HepG2 (cell line): ENCODE measurements around the gene ASTE1. TPM values are rescaled to one million over a fixed set of nuclear protein-coding genes. Genes with fewer than 3 reads are reported as not detected.

Experiments
- ATF1 ChIP-seq: IDR thresholded peaks from 2 replicates; pipeline ENCODE4 v1.6.1; 2016; ENCODE audit warnings: mild to moderate bottlenecking, control low read depth
- CHCHD3 ChIP-seq: sonication (generic); formaldehyde crosslinking; IDR thresholded peaks from 2 replicates; pipeline ENCODE4 v1.8.0; 2022; ENCODE audit warnings: mild to moderate bottlenecking, missing genetic modification reagents, moderate library complexity
- FOXA3 ChIP-seq: IDR thresholded peaks from 2 replicates; pipeline ENCODE4 v1.6.1; 2016; ENCODE audit warnings: missing genetic modification reagents, missing compliant biosample characterization
- HNF4G ChIP-seq, 2 experiments: sonication (generic) in 1 of 2; formaldehyde crosslinking in 1 of 2; IDR thresholded peaks; 2 replicates each; pipeline versions ENCODE4 v1.4.0 to v1.6.1; 2011 to 2020; ENCODE audit warnings: borderline replicate concordance in 2 of 2, low read depth in 2 of 2, mild to moderate bottlenecking in 2 of 2, low read length in 1 of 2, missing genetic modification reagents in 1 of 2, moderate library complexity in 1 of 2
- HOXA5 ChIP-seq: sonication (generic); formaldehyde crosslinking; IDR thresholded peaks from 2 replicates; pipeline ENCODE4 v1.4.0; 2020; ENCODE audit warnings: missing genetic modification reagents
- IRF2 ChIP-seq: IDR thresholded peaks from 2 replicates; pipeline ENCODE4 v1.6.1; 2018; ENCODE audit warnings: missing genetic modification reagents, missing compliant biosample characterization
- KLF6 ChIP-seq: IDR thresholded peaks from 2 replicates; pipeline ENCODE4 v1.8.0; 2016; ENCODE audit warnings: missing biosample characterization, missing genetic modification reagents
- LCORL ChIP-seq, 2 experiments: fragments of 450-650 bp in 1 of 2; sonication (generic) in 1 of 2; formaldehyde crosslinking in 1 of 2; IDR thresholded peaks; 2 replicates each; pipeline versions ENCODE4 v1.5.0 to v1.6.1; 2017 to 2020; ENCODE audit warnings: antibody characterized with exemption in 1 of 2, missing genetic modification reagents in 1 of 2
- NCOR1 ChIP-seq: fragments of 200-600 bp; sonication (generic); IDR thresholded peaks from 2 replicates; pipeline ENCODE4 v1.7.0; 2017; ENCODE audit warnings: antibody characterized with exemption, low read length, borderline replicate concordance
- U2AF2 ChIP-seq: fragments of 200-400 bp; formaldehyde crosslinking; IDR thresholded peaks from 2 replicates; pipeline ENCODE4 v1.6.1; 2017; ENCODE audit warnings: low read depth, mild to moderate bottlenecking, low read length
- ZNF235 ChIP-seq: sonication (generic); formaldehyde crosslinking; IDR thresholded peaks from 2 replicates; pipeline ENCODE4 v1.8.1; 2023; ENCODE audit warnings: mild to moderate bottlenecking, missing genetic modification reagents, borderline replicate concordance
- ZNF589 ChIP-seq: sonication (generic); formaldehyde crosslinking; conservative IDR thresholded peaks from 2 replicates; pipeline ENCODE4 v1.8.0; 2022; ENCODE audit warnings: mild to moderate bottlenecking, moderate library complexity, missing genetic modification reagents
- polyA plus RNA-seq, 8 experiments: library from polyadenylated mRNA; depleted of rRNA in 3 of 8; stranded (reverse) in 7 of 8; unstranded in 1 of 8; fragments of >200 nt; fragmentation: Illumina TruSeq in 4 of 8; extraction: Trizol in 4 of 8; gene quantifications; 2 replicates each; pipeline versions ENCODE4 v1.2.1 to v1.2.3, GENCODE V29; 2011 to 2016; ENCODE audit warnings: low read depth in 4 of 8, missing spikeins in 1 of 8, mixed read lengths in 1 of 8; ENCODE audit not compliant: insufficient read depth in 1 of 8
- total RNA-seq, 5 experiments: library from RNA; depleted of rRNA; stranded (reverse); fragments of >200 nt; fragmentation: Illumina TruSeq; extraction: Trizol; gene quantifications; 2 replicates each; pipeline ENCODE4 v1.2.3, GENCODE V29; 2016; ENCODE audit warnings: low read depth in 1 of 5
- TF ChIP-seq, protein P1 (sequence below): sonication (generic); formaldehyde crosslinking; IDR thresholded peaks from 2 replicates; pipeline ENCODE4 v1.4.0; 2020; ENCODE audit warnings: missing genetic modification reagents
- TF ChIP-seq, protein P2 (sequence below): sonication (generic); formaldehyde crosslinking; IDR thresholded peaks from 2 replicates; pipeline ENCODE4 v1.4.0; 2020; ENCODE audit warnings: low read depth, mild to moderate bottlenecking, missing genetic modification reagents
- TF ChIP-seq, protein P3 (sequence below): sonication (generic); formaldehyde crosslinking; IDR thresholded peaks from 2 replicates; pipeline ENCODE4 v1.5.0; 2020; ENCODE audit warnings: missing genetic modification reagents
- TF ChIP-seq, protein P4 (sequence below): sonication (generic); formaldehyde crosslinking; IDR thresholded peaks from 2 replicates; pipeline ENCODE4 v1.8.1; 2023; ENCODE audit warnings: mild to moderate bottlenecking, missing genetic modification reagents
- TF ChIP-seq, protein P5 (sequence below): sonication (generic); formaldehyde crosslinking; conservative IDR thresholded peaks from 2 replicates; pipeline ENCODE4 v1.4.0; 2020; ENCODE audit warnings: missing genetic modification reagents
- TF ChIP-seq, protein P6 (sequence below): sonication (generic); formaldehyde crosslinking; IDR thresholded peaks from 2 replicates; pipeline ENCODE4 v1.4.0; 2020; ENCODE audit warnings: missing genetic modification reagents, borderline replicate concordance

ASTE1 gene
- total and polyA plus RNA-seq, 2 of the 13 experiments (the other 11 are each of a cell fraction or from before 2014, with no cell fraction given): 4.0 to 7.9 TPM

DNA sequence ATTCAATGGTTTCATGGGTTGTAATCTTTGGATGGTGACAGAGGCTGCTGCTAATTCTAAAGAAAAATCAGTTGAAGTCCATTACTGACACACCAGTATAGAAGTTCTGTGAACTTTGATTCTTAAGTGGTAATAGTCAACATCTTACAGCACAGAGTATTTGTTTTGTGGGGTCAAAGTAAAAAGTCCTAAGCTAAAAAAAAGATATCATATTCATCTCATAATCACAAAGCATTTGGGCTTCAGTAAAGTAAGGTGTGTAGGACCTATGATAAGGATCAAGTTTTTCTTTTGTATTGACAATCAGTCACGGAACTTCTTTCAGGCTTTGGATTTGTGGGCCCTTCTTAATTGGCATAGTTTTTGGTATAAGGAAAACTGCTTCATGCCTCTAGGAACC lies 1.1 kb downstream of the ASTE1 start (continued):
- TF ChIP-seq KLF6 (CRISPR knock-in tag) (0 out of 2 replicates have a peak, but pooled peaks have one; percentile 34), U2AF2 (no peak), ZNF235 (CRISPR knock-in tag) (no peak), NCOR1 (peak; percentile 51; the same call in 1 of the 2 replicates), HNF4G (IDR thresholded peaks at IDR 0.05; ENCODE audit: borderline replicate concordance, low read depth, low read length) (peak; percentile 52; the same call in 1 of the 2 replicates), HNF4G (CRISPR knock-in tag; IDR thresholded peaks at IDR 0.05; ENCODE audit: borderline replicate concordance, low read depth) (no peak), ATF1 (0 out of 2 replicates have a peak, but pooled peaks have one; percentile 5), HOXA5 (CRISPR knock-in tag) (no peak), ZNF589 (CRISPR knock-in tag) (no peak), FOXA3 (CRISPR knock-in tag) (0 out of 2 replicates have a peak, but pooled peaks have one; percentile 10), LCORL (IDR thresholded peaks at IDR 0.05) (no peak), LCORL (CRISPR knock-in tag; IDR thresholded peaks at IDR 0.05) (no peak), CHCHD3 (CRISPR knock-in tag) (no peak), IRF2 (no peak)
- TF ChIP-seq, protein P1, sequence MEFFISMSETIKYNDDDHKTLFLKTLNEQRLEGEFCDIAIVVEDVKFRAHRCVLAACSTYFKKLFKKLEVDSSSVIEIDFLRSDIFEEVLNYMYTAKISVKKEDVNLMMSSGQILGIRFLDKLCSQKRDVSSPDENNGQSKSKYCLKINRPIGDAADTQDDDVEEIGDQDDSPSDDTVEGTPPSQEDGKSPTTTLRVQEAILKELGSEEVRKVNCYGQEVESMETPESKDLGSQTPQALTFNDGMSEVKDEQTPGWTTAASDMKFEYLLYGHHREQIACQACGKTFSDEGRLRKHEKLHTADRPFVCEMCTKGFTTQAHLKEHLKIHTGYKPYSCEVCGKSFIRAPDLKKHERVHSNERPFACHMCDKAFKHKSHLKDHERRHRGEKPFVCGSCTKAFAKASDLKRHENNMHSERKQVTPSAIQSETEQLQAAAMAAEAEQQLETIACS: no peak
- TF ChIP-seq, protein P2, sequence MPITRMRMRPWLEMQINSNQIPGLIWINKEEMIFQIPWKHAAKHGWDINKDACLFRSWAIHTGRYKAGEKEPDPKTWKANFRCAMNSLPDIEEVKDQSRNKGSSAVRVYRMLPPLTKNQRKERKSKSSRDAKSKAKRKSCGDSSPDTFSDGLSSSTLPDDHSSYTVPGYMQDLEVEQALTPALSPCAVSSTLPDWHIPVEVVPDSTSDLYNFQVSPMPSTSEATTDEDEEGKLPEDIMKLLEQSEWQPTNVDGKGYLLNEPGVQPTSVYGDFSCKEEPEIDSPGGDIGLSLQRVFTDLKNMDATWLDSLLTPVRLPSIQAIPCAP (CRISPR knock-in tag): no peak
- TF ChIP-seq, protein P3, sequence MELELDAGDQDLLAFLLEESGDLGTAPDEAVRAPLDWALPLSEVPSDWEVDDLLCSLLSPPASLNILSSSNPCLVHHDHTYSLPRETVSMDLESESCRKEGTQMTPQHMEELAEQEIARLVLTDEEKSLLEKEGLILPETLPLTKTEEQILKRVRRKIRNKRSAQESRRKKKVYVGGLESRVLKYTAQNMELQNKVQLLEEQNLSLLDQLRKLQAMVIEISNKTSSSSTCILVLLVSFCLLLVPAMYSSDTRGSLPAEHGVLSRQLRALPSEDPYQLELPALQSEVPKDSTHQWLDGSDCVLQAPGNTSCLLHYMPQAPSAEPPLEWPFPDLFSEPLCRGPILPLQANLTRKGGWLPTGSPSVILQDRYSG (CRISPR knock-in tag): no peak
- TF ChIP-seq, protein P4, sequence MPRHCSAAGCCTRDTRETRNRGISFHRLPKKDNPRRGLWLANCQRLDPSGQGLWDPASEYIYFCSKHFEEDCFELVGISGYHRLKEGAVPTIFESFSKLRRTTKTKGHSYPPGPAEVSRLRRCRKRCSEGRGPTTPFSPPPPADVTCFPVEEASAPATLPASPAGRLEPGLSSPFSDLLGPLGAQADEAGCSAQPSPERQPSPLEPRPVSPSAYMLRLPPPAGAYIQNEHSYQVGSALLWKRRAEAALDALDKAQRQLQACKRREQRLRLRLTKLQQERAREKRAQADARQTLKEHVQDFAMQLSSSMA (CRISPR knock-in tag): no peak
- TF ChIP-seq, protein P5, sequence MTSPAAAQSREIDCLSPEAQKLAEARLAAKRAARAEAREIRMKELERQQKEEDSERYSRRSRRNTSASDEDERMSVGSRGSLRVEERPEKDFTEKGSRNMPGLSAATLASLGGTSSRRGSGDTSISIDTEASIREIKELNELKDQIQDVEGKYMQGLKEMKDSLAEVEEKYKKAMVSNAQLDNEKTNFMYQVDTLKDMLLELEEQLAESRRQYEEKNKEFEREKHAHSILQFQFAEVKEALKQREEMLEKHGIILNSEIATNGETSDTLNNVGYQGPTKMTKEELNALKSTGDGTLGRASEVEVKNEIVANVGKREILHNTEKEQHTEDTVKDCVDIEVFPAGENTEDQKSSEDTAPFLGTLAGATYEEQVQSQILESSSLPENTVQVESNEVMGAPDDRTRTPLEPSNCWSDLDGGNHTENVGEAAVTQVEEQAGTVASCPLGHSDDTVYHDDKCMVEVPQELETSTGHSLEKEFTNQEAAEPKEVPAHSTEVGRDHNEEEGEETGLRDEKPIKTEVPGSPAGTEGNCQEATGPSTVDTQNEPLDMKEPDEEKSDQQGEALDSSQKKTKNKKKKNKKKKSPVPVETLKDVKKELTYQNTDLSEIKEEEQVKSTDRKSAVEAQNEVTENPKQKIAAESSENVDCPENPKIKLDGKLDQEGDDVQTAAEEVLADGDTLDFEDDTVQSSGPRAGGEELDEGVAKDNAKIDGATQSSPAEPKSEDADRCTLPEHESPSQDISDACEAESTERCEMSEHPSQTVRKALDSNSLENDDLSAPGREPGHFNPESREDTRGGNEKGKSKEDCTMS (CRISPR knock-in tag): no peak
- TF ChIP-seq, protein P6, sequence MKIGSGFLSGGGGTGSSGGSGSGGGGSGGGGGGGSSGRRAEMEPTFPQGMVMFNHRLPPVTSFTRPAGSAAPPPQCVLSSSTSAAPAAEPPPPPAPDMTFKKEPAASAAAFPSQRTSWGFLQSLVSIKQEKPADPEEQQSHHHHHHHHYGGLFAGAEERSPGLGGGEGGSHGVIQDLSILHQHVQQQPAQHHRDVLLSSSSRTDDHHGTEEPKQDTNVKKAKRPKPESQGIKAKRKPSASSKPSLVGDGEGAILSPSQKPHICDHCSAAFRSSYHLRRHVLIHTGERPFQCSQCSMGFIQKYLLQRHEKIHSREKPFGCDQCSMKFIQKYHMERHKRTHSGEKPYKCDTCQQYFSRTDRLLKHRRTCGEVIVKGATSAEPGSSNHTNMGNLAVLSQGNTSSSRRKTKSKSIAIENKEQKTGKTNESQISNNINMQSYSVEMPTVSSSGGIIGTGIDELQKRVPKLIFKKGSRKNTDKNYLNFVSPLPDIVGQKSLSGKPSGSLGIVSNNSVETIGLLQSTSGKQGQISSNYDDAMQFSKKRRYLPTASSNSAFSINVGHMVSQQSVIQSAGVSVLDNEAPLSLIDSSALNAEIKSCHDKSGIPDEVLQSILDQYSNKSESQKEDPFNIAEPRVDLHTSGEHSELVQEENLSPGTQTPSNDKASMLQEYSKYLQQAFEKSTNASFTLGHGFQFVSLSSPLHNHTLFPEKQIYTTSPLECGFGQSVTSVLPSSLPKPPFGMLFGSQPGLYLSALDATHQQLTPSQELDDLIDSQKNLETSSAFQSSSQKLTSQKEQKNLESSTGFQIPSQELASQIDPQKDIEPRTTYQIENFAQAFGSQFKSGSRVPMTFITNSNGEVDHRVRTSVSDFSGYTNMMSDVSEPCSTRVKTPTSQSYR (CRISPR knock-in tag): no peak
- TF ChIP-seq, all 625 proteins: peak for 9
